Fibroblast of lung (primary cell): ENCODE data around the gene LRG1. TPM values are rescaled to one million over a fixed set of nuclear protein-coding genes. Genes with fewer than 3 reads are reported as not detected.

Experiments used
- DNase-seq, 2 donors: peaks; one replicate each; pipeline versions ENCODE4 v3.0.0 to v3.0.0-alpha.2; 2010; ENCODE audit warnings: low read depth in 2 of 2
- H2AFZ ChIP-seq: 2 replicates; pipeline ENCODE4 v1.5.1; 2012; ENCODE audit warnings: low read length, control low read depth, inconsistent platforms
- H3K27ac ChIP-seq: 2 replicates; pipeline ENCODE4 v1.5.1; 2011; ENCODE audit warnings: low read length, control low read depth; ENCODE audit not compliant: insufficient read depth
- H3K27me3 ChIP-seq: 2 replicates; pipeline ENCODE4 v1.5.1; 2011; ENCODE audit warnings: mild to moderate bottlenecking, low read length; ENCODE audit not compliant: control insufficient read depth, insufficient read depth
- H3K36me3 ChIP-seq: 2 replicates; pipeline ENCODE4 v1.5.1; 2011; ENCODE audit warnings: low read length; ENCODE audit not compliant: control insufficient read depth, insufficient read depth
- H3K4me1 ChIP-seq: 2 replicates; pipeline ENCODE4 v1.5.1; 2011; ENCODE audit warnings: low read length; ENCODE audit not compliant: control insufficient read depth, insufficient read depth; ENCODE audit errors: extremely low read depth
- H3K4me2 ChIP-seq: 2 replicates; pipeline ENCODE4 v1.5.1; 2011; ENCODE audit warnings: low read length, control low read depth; ENCODE audit not compliant: insufficient read depth; ENCODE audit errors: extremely low read depth
- H3K4me3 ChIP-seq, 4 experiments: fragments of 200-600 bp in 1 of 4; sonication (generic) in 1 of 4; replicated peaks in 1 of 4; 2 replicates each; pipeline ENCODE4 v1.5.1; 2011 to 2016; ENCODE audit warnings: low read length in 4 of 4, low read depth in 3 of 4, mild to moderate bottlenecking in 3 of 4, control low read depth in 2 of 4, inconsistent platforms in 1 of 4, mixed read lengths in 1 of 4; ENCODE audit not compliant: insufficient read depth in 1 of 4; ENCODE audit errors: control extremely low read depth in 1 of 4
- H3K79me2 ChIP-seq: 2 replicates; pipeline ENCODE4 v1.5.1; 2012; ENCODE audit warnings: mild to moderate bottlenecking, low read length, inconsistent platforms; ENCODE audit not compliant: control insufficient read depth, insufficient read depth
- H3K9ac ChIP-seq: 2 replicates; pipeline ENCODE4 v1.5.1; 2011; ENCODE audit warnings: mild to moderate bottlenecking, low read length, control low read depth; ENCODE audit not compliant: insufficient read depth
- H3K9me3 ChIP-seq: 2 replicates; pipeline ENCODE4 v1.5.1; 2012; ENCODE audit warnings: low read depth, low read length; ENCODE audit not compliant: control insufficient read depth, insufficient read depth
- H4K20me1 ChIP-seq: 2 replicates; pipeline ENCODE4 v1.5.1; 2011; ENCODE audit warnings: low read length; ENCODE audit not compliant: control insufficient read depth, insufficient read depth; ENCODE audit errors: extremely low read depth
- CTCF ChIP-seq, 2 donors: IDR thresholded peaks in 1 of 2; conservative IDR thresholded peaks in 1 of 2; 1 replicate in 1 of 2; 2 replicates in 1 of 2; pipeline ENCODE4 v1.5.1; 2011 to 2012; ENCODE audit warnings: low read length in 2 of 2, control low read depth in 1 of 2, inconsistent platforms in 1 of 2, low read depth in 1 of 2, mild to moderate bottlenecking in 1 of 2
- EZH2 ChIP-seq: IDR thresholded peaks from 2 replicates; pipeline ENCODE4 v1.5.1; 2012; ENCODE audit warnings: low read length, control low read depth, mild to moderate bottlenecking; ENCODE audit errors: missing control alignments
- polyA plus RNA-seq, 2 donors: library from polyadenylated mRNA; depleted of rRNA in 1 of 2; stranded (reverse) in 1 of 2; unstranded in 1 of 2; fragments of >200 nt; gene quantifications; 2 replicates each; pipeline ENCODE4 v1.2.1, GENCODE V29; 2011 to 2012; ENCODE audit warnings: missing spikeins in 1 of 2
- total RNA-seq: library from RNA; depleted of rRNA; stranded (reverse); fragments of >200 nt; gene quantifications from 2 replicates; pipeline ENCODE4 v1.2.1, GENCODE V29; 2014

Gene LRG1
- total and polyA plus RNA-seq, 2 donors (not counting 1 experiment from before 2014, with no cell fraction given), result 0.10 TPM; not detected in 1

- DNase-seq, result no peak
- Histone ChIP-seq H3K4me3 (no peak overlapping the region), H3K9ac (no peak overlapping the region), H3K9me3 (no peaks in the 10 kb centered on the region), H3K4me2 (no peak overlapping the region), H3K79me2 (no peaks in the 10 kb centered on the region), H3K4me1 (no peaks in the 10 kb centered on the region), H2AFZ (no peak overlapping the region), H3K27me3 (no peaks in the 10 kb centered on the region), H4K20me1 (no peaks in the 10 kb centered on the region), H3K27ac (no peak overlapping the region), H3K36me3 (peaks cover 32% of the 10 kb centered on the region)
- TF ChIP-seq EZH2 (no peak), CTCF (conservative IDR thresholded peaks at IDR 0.05 in 1 of 2, IDR thresholded peaks at IDR 0.05 in 1 of 2; ENCODE audit: low read depth in 1 of 2, low read length in 2 of 2) (no peak)
Measured at GRCh38 chr19:4492337-4493103, 47.3 kb downstream of the LRG1 start.

GRCh38 chr19:4491446-4491845 is 48.4 kb downstream of the LRG1 start:
- DNase-seq, result no peak
- Histone ChIP-seq H2AFZ (no peak overlapping the region), H3K9ac (no peak overlapping the region), H4K20me1 (no peaks in the 10 kb centered on the region), H3K27ac (no peak overlapping the region), H3K27me3 (no peaks in the 10 kb centered on the region), H3K4me1 (no peaks in the 10 kb centered on the region), H3K4me2 (no peak overlapping the region), H3K36me3 (peaks cover 30% of the 10 kb centered on the region), H3K4me3 (no peak overlapping the region), H3K9me3 (no peaks in the 10 kb centered on the region), H3K79me2 (no peaks in the 10 kb centered on the region)
- TF ChIP-seq EZH2 (no peak), CTCF (conservative IDR thresholded peaks at IDR 0.05 in 1 of 2, IDR thresholded peaks at IDR 0.05 in 1 of 2; ENCODE audit: low read depth in 1 of 2, low read length in 2 of 2) (no peak)

GRCh38 chr19:4488496-4488895 is 51.3 kb downstream of the LRG1 start:
- DNase-seq, result no peak
- no peaks in the 10 kb centered on the region for H3K79me2 ChIP-seq
- no peak overlapping the region for H3K27ac ChIP-seq
- TF ChIP-seq CTCF (conservative IDR thresholded peaks at IDR 0.05 in 1 of 2, IDR thresholded peaks at IDR 0.05 in 1 of 2; ENCODE audit: low read depth in 1 of 2, low read length in 2 of 2) (no peak), EZH2 (no peak)
- no peak overlapping the region for H3K4me2 ChIP-seq
- no peak overlapping the region for H3K9ac ChIP-seq
- H4K20me1 ChIP-seq, result no peaks in the 10 kb centered on the region
- H3K36me3 ChIP-seq, result peaks cover 25% of the 10 kb centered on the region
- H3K4me3 ChIP-seq, result no peak overlapping the region
- no peak overlapping the region for H2AFZ ChIP-seq
- H3K27me3 ChIP-seq, result no peaks in the 10 kb centered on the region
- H3K9me3 ChIP-seq, result no peaks in the 10 kb centered on the region
- no peaks in the 10 kb centered on the region for H3K4me1 ChIP-seq
